A549 (cell line): Measurements from ENCODE around the gene NBPF12.
"Not testable (repeated sequence)": the region's sequence is repeated elsewhere in the genome, so short reads cannot be mapped to it uniquely, and the experiment has no call there.

Experiments
- CTCF ChIP-seq: fragments of >200 bp; sonication (Bioruptor Twin); formaldehyde crosslinking; IDR thresholded peaks from 3 replicates; pipeline ENCODE4 v1.5.1; 2016
- EP300 ChIP-seq, 2 experiments: fragments of >200 bp; sonication (Bioruptor Twin); formaldehyde crosslinking; IDR thresholded peaks; 2 replicates in 1 of 2; 3 replicates in 1 of 2; pipeline ENCODE4 v1.6.1; 2016 to 2017
- FOSL2 ChIP-seq, 2 experiments: fragments of 450-650 bp in 1 of 2; fragments of >200 bp in 1 of 2; sonication (Bioruptor Twin) in 1 of 2; formaldehyde crosslinking; IDR thresholded peaks; 2 replicates each; pipeline versions ENCODE4 v1.5.0 to v1.6.1; 2016 to 2020; ENCODE audit warnings: mild to moderate bottlenecking in 1 of 2, moderate library complexity in 1 of 2
- GATA3 ChIP-seq: IDR thresholded peaks from 2 replicates; pipeline ENCODE4 v1.6.1; 2012; ENCODE audit warnings: borderline replicate concordance
- JUNB ChIP-seq: fragments of >200 bp; sonication (Bioruptor Twin); formaldehyde crosslinking; IDR thresholded peaks from 2 replicates; pipeline ENCODE4 v1.6.1; 2016
- KDM5A ChIP-seq: fragments of 200-600 bp; sonication (generic); IDR thresholded peaks from 2 replicates; pipeline ENCODE4 v1.6.1; 2016; ENCODE audit warnings: antibody characterized with exemption, mild to moderate bottlenecking
- MAZ ChIP-seq: fragments of 150-350 bp; IDR thresholded peaks from 2 replicates; pipeline ENCODE4 v1.6.1; 2014; ENCODE audit warnings: antibody characterized with exemption, low read depth, low read length, borderline replicate concordance
- PBX3 ChIP-seq: IDR thresholded peaks from 2 replicates; pipeline ENCODE4 v1.6.1; 2012
- RNF2 ChIP-seq: fragments of 200-600 bp; sonication (generic); IDR thresholded peaks from 2 replicates; pipeline ENCODE4 v1.6.1; 2016; ENCODE audit warnings: low read depth, mild to moderate bottlenecking, antibody characterized with exemption, moderate library complexity, borderline replicate concordance
- ZFP36 ChIP-seq: fragments of 450-650 bp; IDR thresholded peaks from 2 replicates; pipeline ENCODE4 v1.6.1; 2014; ENCODE audit warnings: borderline replicate concordance; ENCODE audit not compliant: partially characterized antibody

- not testable (repeated sequence) for TF ChIP-seq EP300 (IDR thresholded peaks at IDR 0.05); CTCF; PBX3; GATA3; MAZ; RNF2; KDM5A; JUNB; FOSL2 (IDR thresholded peaks at IDR 0.05); FOSL2 (CRISPR knock-in tag; IDR thresholded peaks at IDR 0.05); ZFP36
Measured at GRCh38 chr1:146937462-146937861, 662 bp upstream of the NBPF12 start.
